GM19455 (cell line): Measurements from ENCODE around the gene CCDC88C.
"Not testable (repeated sequence)": the region's sequence is repeated elsewhere in the genome, so short reads cannot be mapped to it uniquely, and the experiment has no call there.

Experiments used
- ATAC-seq: cut with Tn5 transposase; IDR thresholded peaks from one replicate; pipeline ENCODE4 v1.9.1; 2021; ENCODE audit not compliant: unreplicated experiment

Gene CCDC88C, protein sequence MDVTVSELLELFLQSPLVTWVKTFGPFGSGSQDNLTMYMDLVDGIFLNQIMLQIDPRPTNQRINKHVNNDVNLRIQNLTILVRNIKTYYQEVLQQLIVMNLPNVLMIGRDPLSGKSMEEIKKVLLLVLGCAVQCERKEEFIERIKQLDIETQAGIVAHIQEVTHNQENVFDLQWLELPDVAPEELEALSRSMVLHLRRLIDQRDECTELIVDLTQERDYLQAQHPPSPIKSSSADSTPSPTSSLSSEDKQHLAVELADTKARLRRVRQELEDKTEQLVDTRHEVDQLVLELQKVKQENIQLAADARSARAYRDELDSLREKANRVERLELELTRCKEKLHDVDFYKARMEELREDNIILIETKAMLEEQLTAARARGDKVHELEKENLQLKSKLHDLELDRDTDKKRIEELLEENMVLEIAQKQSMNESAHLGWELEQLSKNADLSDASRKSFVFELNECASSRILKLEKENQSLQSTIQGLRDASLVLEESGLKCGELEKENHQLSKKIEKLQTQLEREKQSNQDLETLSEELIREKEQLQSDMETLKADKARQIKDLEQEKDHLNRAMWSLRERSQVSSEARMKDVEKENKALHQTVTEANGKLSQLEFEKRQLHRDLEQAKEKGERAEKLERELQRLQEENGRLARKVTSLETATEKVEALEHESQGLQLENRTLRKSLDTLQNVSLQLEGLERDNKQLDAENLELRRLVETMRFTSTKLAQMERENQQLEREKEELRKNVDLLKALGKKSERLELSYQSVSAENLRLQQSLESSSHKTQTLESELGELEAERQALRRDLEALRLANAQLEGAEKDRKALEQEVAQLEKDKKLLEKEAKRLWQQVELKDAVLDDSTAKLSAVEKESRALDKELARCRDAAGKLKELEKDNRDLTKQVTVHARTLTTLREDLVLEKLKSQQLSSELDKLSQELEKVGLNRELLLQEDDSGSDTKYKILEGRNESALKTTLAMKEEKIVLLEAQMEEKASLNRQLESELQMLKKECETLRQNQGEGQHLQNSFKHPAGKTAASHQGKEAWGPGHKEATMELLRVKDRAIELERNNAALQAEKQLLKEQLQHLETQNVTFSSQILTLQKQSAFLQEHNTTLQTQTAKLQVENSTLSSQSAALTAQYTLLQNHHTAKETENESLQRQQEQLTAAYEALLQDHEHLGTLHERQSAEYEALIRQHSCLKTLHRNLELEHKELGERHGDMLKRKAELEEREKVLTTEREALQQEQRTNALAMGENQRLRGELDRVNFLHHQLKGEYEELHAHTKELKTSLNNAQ (N-terminal part only)

DNA sequence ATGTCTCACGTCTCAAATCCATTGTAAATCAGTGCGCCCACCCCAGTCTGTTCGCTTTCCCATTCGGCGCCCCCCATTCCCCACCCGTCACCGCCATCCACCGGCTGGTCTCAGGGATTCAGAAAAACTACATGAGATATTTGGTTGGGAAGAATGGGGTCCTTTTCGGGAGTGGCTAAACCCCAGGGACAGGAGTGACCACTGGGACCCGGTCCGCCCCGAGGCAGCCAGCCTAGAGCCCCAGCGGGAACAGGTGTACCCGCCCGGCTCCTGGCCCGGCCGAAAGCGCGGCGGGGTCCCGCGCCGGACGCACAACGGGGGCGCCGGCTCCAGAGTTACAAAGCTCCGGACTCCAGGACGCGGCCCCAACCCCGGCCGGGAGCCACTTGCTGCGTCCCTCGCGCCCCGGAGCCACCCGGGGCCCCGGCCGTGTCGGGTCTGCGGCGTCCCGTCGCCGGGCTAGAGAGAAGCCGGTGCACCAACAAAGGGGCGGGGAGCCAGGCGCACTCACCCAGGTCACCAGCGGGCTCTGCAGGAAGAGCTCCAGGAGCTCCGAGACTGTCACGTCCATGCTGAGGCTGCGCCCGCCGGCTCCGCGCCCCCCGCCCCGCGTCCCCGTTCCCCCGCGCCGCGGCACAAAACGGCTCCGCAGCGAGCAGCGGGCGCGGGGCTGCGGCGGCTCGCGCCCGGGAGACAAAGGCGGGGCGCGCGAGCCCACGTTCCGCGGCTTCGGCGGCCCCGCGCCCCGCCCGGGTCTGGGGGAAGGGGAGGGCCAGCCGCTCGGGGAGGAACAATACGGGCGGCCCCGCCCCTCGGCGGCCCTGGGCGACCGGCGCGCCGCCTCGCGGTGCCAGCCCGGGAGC lies at the start of gene CCDC88C:
Gene CCDC88C (minus strand): TSS at position 701 of the 863 bp plus-strand sequence. CDS start 130 bp downstream, at position 571.
- ATAC-seq: peak; percentile 52

DNA sequence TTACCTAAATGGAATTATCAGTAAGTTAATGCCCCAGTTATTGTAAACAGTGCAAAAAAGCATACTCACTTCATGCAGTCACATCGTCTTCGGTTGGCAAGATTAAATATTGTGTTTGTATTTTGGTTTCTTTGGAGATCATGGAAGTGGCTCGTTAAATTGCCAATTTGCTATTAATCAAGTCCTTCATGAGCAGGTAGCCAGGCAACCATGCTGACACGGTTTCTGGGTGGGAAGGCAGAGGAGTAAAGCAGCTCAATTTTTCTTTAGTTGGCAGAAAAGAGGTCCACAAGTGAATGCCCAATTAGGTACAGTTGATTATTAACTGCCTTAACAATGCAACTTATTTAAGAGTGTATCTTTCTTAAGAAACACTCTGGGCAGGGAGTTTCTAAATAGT lies 48.6 kb upstream of the CCDC88C start:
- no peak for ATAC-seq

DNA sequence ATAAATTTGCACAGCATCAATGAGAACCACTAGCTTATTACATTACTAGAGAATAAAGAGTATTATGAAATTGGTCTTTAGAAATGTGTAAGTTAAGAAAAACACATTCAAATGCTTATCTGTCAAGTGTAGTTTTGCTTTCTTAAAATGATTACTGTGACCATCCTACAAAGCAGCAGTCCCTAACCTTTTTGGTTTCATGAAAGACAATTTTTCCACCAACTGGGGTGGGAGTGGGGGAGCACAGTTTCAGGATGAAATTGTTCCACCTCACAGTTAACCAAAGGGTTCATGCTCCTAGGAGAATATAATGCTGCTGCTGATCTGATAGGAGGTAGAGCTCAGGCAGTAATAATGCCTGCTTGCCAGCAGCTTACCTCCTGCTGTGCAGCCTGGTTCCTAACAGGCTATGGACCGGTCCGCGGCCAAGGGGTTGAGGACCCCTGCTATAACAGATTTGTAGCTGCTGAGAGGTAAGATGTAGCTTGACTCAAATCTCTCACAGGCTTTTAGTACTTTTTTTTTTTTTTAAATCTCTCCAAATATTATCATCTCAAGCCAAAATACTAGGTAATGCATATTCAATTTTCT lies 47.1 kb upstream of the CCDC88C start:
- ATAC-seq: no peak

DNA sequence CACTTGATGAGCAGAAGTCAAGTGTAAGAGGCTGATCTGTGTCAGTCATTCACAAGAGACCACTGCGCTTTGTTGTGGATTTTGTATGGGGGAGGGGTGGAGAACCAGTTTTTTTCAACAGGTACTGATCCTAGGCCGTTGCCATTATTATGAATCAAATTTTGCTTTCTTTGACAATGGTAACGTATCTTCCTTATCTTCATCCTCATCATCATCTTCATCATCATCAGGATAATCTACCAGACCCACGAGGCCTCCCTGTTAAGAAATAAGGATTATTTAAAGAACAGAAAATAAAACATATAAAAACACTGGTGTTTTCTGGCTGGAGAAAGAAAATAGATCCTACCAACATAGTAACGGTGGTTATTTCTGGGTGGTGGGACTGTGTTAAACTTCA lies 41.0 kb upstream of the CCDC88C start:
- ATAC-seq: no peak

DNA sequence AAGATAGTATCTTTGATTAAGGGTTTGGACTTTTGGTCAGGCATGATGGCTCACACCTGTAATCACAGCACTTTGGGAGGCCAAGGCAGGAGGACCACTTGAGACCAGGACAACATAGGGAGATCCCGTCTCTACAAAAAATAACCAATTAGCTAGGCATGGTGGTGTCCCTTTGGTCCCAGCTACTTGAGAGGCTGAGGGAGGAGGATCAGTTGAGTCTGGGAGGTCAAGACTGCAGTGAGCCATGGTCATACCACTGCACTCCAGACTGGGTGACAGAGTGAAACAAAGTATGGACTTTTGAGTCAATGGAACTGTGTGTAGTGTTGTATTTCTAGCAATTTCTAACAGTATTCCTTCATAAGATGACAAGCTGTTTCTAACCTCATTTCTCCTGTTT lies 38.7 kb upstream of the CCDC88C start:
- ATAC-seq: no peak

DNA sequence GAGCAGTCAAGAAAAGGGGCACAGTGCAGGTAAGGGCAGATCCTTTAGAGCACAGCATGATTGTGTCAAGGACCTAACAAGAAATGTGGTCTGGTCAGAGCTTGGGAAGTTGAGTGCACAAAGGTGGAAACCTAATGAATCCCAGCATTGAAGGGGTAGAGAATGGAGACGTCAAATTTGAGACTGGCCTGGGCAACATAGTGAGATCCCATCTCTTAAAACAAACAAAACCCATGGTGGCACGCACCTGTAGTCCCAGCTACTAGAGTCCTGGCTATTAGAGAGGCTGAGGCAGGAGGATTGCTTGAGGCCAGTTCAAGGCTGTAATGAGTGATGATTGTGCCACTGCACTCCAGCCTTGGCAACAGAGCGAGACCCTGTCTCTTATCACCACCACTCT lies 37.0 kb upstream of the CCDC88C start:
- no peak for ATAC-seq

DNA sequence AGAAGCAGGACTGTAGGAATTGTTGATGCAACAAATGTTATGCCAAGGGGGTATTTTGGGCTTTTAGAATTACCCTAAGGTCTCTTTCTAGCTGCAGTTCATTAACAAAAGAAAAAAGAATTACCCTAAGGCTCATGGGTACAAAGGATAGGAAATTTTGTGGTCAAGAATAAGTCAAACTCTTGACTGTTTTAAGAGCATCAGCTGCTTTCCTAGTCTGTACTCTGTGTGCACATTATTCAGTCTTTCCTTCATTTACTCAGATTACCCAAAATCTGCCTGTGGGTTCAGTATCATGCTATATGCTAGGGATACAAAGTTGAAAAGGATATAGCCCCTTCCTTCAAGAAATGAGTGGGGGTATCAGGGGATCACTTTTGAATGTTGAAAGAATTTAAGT lies 36.5 kb upstream of the CCDC88C start:
- no peak for ATAC-seq

DNA sequence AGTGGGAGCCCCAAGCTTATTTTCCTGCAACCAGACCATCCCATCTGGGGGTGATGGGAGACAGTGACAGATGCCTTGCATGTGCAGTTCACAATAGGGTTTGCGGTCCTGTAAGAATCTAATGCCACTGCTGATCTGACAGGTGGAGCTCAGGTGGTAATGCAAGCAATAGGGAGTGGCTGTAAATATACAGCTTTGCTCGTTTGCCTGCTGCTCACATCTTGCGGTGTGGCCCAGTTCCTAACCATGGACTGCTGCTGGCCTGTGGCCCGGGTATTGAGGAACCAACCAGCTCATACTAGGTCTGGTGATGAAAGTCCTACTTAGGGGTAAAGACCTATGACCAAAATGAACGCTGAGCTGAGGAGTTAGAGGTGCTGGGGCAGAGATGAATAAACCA lies 36.1 kb upstream of the CCDC88C start:
- ATAC-seq: no peak

DNA sequence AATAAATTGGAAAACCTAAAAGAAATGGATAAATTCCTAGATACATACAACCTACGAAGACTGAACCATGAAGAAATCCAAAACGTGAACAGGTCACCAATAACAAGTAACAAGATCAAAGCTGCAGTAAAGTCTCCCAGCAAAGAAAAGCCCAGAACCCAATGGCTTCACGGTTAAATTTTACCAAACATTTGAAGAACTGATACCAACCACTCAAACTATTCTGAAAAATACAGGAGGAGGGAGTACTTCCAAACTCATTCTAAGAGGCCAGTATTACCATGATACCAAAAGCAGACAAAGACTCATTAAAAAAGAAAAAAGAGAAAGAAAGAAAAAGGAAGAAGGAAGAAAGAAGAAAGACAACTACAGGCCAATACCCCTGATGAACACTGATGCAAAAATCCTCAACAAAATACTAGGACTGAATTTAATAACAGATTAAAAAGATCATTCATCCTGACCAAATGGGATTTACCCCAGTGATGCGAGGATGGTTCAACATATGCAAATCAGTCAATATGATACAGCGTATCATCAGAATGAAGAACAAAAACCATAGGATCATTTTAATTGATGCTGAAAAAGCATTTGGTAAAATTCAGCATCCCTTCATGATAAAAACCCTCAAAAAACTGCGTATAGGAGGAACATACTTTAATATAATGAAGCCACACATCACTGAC lies 26.9 kb upstream of the CCDC88C start:
- ATAC-seq: no peak

DNA sequence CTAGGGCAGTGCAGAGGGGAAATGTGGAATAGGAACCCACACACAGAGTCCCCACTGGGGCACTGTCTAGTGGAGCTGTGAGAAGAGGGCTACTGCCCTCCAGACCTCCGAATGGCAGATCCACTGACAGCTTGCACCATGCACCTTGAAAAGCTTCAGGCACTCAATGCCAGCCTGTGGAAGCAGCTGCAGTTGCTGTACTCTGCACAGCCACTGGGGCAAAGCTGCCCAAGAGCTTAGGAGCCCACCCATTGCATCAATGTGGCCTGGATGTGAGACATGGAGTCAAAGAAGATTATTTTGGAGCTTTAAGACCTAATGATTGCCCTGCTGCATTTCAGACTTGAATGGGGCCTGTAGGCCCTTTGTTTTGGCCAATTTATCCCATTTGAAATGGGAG lies 21.7 kb upstream of the CCDC88C start:
- no peak for ATAC-seq

DNA sequence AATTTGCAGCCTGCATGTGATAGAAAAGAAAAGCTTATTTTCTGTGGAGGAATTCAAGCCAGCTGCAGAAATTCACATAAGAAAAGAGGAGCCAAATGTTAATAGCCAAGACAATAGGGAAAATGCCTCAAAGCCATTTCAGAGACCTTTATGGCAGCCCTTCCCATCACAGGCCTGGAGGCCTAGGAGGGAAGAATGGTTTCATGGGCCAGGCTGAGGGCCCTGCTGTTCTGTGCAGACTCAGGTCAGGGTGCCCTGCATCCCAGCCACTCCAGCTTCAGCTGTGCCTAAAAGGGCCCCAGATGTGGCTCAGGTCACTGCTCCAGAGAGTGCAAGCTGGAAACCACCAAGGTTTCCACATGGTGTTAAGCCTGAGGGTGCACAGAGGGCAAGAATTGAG lies 21.2 kb upstream of the CCDC88C start:
- no peak for ATAC-seq

DNA sequence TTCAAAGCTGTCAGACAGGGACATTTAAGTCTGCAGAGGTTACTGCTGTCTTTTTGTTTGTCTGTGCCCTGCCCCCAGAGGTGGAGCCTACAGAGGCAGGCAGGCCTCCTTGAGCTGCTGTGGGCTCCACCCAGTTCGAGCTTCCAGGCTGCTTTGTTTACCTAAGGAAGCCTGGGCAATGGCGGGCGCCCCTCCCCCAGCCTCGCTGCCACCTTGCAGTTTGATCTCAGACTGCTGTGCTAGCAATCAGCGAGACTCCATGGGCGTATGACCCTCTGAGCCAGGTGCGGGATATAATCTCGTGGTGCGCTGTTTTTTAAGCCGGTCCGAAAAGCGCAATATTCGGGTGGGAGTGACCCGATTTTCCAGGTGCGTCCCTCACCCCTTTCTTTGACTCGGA lies 18.6 kb upstream of the CCDC88C start:
- ATAC-seq: not testable (repeated sequence)

DNA sequence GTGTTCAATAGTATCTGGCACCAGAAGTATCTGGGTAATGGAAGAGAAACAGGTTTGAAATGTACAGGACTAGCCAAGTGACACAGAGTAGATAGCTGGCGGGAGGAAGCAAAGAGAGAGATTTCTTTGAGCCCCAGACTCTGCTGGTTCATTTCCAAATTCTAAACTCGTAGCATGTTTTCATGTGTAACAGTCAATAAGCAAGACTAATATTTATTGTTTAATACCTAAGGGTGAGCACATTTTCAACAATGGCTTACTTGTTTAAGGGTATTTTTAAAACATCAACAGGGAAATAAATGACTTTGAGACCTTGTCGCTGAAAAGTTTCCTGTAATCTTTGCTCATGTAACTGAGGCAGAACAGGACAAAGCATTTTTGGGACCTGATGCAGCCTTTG lies 11.8 kb upstream of the CCDC88C start:
- no peak for ATAC-seq

DNA sequence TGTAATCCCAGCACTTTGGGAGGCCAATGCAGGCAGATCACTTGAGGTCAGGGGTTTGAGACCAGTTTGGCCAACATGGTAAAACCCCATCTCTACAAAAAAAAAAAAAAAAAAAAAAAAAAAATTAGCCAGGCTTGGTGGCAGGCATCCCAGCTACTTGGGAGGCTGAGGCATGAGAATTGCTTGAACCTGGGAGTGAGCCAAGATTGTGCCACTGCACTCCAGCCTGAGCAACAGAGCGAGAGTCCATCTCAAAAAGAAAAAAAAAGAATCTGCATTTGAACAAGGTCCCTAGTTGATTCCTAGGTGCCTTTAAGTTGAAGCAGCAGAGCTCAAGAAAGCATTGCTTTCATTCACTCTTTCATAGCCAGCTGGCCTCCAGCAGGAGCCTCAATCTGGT lies 11.3 kb upstream of the CCDC88C start:
- not testable (repeated sequence) for ATAC-seq

DNA sequence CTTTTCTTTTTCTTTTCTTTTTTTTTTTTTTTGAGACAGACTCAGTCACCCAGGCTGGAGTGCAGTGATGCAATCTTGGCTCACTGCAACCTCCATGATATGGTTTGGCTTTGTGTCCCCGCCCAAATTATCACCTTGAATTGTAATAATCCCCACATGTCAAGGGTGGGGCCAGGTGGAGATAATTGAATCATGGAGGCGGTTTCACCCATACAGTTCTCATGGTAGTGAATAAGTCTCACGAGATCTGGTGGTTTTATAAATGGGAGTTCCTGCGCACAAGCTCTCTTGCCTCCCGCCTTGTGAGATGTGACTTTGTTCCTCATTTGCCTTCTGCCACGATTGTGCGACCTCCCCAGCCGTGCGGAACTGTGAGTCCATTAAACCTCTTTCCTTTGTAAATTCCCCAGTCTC lies 7.9 kb upstream of the CCDC88C start:
- not testable (repeated sequence) for ATAC-seq

DNA sequence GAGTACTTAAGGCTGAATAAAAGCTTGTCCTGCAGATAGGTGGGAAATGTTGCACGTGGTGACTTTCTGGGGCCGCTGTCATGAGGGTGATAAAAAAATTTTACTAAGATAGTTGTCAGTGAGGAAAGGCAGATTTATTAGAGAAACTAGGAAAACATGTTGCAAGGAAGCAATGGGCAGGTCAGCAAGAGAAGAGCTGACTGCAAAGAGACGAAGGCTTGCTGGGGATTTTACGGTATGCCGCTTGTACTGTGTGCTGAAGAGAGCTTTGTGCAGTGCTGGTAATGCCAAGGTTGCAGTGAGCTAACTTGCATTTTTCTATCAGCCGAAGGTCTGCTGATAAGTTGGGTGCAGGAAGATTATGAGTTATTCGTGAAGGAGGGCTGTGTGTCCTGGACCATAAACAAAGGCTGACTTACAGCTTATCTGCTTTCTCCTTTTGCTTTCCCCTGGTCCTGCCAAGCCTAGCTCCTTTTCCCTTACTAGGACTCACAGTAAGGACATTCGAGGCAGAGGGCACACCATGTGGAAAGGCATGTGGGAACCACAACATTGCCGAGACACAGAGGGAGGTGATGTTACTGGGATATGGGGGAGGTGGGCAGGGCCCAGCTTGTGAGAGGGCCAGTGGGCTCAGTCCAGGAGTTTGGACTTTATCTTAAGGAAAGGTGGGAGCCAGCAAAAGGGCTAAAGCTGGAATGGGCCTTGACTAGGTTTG lies 7.4 kb upstream of the CCDC88C start:
- ATAC-seq: no peak

DNA sequence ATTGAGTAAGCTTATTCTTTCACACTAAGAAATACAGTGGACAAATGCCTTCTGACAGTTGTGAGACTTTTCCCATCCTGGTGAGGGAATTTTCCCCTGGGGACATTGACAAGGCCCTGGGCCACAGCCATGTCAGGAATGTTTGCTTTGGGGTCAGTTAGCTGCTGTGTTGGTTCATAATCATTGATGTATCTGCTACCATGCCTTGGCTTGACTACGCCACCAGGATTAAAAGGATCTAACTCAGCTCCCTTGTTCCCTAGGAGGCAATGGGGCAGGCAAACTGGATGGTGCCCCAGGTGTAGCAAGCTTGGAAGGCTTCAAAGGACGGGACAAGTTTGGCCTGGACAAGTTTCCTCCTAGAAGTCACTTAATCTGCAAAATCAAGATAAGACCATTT lies 3.1 kb upstream of the CCDC88C start:
- ATAC-seq: no peak

DNA sequence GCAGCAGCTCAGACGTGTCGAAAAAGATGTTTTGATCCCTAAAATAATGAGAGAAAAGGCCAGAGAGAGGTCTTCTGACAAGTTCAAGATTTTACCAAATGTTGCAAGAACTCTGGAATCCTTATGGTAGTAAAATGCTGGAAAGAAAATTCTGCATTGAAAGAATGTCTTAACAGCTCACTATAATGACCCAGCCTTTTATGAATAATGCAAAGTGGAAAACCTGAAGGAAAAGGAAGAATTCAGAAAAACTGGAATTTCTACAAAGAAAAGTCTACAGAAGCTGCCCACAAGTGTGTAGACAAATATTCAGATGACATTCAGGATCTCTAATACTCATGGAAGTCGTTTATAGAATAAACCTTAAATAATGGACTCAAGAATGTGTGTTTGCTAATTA lies 1.8 kb upstream of the CCDC88C start:
- ATAC-seq: no peak

DNA sequence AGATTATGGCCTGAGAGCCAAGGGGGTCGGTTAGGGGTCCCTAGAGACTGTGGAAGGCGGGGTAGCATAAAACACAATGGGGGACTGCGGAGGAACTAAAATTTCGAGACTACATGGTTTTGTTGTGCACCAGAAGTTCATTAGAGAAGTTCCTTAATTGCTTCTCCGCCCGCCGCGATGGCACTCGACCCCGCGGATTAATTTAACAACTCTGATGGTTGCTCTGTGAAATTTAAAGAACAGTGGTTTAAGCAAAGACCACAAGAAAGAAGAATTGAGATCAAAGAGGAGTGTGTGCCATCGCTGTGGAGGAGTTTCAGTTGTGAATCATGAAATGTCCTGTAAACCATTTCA lies 1.4 kb upstream of the CCDC88C start:
- no peak for ATAC-seq
